DMS53 (cell line): ENCODE measurements around the gene R3HDM2.
A peak's percentile ranks its signal among the peaks of the same experiment; 100 is the strongest.

Source experiments
- DNase-seq: peaks from one replicate; lab custom pipeline; 2025; lab: John Stamatoyannopoulos, UW

Gene R3HDM2

GRCh38 chr12:57229046-57229633, 201.7 kb downstream of the R3HDM2 start:
- peak; percentile 59 for DNase-seq

- DNase-seq: peak; percentile 70
These were observed 203.3 kb downstream of the R3HDM2 start for GRCh38 chr12:57227315-57228115.

DNA sequence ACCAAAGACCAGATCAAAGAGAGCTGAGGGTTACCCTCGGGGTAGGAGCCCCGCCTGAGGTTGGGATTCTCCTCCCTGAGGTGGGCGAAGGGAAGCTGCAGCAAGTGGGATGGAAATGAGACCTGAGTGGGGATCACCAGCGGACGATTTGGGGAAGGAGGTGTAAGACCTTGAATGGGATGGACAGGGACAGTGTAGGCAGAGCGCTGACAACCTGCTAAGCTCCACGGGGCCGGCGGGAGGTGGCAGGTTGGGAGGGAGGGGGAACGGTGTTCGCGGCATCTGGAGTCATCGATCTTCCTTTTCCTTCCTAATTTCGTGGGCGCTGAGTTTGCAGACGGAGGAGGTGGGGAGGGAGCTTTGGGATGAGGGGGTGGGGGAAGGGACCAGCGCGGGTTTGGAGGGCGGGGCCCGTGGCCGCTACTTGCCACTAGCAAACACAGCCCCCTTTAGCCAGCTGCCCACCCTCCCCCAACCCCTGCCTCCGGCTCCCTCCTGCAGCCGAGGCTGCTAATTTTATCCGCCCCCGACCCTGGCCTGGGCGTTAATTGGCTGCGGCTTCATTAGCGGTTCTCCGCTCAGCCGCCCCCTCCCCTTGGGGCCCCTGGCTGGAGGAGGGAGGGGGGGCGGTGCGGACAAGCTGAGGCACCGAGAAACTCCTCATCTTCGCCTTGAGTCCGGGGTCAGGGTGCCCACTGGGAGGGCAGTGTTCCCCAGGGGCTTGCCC, 204.1 kb downstream of the R3HDM2 start:
- no peak for DNase-seq

- no peak for DNase-seq
These were observed 205.1 kb downstream of the R3HDM2 start for GRCh38 chr12:57225680-57226210.

DNA sequence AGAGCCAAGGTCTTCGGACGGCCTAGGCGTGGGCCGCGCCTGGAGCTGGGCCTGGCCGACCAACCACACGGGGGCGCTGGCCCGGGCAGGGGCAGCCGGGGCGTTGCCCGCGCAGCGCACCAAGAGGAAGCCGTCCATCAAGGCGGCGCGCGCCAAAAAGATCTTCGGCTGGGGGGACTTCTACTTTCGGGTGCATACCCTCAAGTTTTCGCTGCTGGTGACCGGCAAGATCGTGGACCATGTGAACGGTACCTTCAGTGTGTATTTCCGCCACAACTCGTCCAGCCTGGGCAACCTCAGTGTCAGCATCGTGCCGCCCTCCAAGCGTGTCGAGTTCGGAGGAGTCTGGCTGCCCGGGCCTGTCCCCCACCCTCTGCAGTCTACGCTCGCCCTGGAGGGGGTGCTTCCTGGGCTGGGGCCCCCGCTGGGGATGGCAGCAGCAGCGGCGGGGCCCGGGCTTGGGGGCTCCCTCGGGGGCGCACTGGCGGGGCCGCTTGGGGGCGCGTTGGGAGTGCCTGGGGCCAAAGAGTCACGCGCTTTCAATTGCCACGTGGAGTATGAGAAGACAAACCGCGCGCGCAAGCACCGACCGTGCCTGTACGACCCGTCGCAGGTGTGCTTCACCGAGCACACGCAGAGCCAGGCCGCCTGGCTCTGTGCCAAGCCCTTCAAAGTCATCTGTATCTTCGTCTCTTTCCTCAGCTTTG, 205.7 kb downstream of the R3HDM2 start:
- DNase-seq: peak; percentile 77

DNA sequence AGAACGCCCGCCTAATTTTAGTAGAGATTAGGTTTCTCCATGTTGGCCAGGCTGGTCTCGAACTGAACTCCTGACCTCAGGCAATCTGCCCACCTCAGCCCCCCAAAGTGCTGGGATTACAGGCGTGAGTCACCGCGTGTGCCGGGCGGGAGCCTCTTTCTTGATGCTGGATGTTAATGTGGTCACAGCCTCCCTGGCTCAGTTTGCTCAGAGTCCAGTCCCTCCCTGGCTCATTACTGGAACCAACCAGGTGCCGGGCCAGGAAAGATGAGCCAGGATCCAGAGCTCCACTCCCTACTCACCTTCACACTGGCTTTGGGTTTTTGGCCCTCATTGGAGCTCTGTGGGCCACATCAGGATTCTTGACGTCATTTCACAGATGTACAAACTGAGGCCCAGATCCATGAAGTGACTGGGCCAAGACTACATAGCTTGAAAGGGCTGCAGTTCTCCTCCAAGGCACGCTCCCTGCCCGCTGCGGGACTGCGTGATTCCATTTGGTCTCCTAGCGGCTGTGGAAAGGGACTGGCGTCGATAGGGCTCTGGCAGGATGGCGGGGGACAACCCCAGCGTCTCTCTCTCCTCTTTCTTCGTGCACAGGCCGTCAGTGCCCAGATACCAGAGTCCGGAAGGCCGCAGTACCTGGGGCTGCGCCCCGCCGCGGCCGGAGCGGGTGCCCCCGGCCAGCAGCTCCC, 206.4 kb downstream of the R3HDM2 start:
- no peak for DNase-seq

- DNase-seq: no peak
These were observed 207.4 kb downstream of the R3HDM2 start for GRCh38 chr12:57223191-57224165.

DNA sequence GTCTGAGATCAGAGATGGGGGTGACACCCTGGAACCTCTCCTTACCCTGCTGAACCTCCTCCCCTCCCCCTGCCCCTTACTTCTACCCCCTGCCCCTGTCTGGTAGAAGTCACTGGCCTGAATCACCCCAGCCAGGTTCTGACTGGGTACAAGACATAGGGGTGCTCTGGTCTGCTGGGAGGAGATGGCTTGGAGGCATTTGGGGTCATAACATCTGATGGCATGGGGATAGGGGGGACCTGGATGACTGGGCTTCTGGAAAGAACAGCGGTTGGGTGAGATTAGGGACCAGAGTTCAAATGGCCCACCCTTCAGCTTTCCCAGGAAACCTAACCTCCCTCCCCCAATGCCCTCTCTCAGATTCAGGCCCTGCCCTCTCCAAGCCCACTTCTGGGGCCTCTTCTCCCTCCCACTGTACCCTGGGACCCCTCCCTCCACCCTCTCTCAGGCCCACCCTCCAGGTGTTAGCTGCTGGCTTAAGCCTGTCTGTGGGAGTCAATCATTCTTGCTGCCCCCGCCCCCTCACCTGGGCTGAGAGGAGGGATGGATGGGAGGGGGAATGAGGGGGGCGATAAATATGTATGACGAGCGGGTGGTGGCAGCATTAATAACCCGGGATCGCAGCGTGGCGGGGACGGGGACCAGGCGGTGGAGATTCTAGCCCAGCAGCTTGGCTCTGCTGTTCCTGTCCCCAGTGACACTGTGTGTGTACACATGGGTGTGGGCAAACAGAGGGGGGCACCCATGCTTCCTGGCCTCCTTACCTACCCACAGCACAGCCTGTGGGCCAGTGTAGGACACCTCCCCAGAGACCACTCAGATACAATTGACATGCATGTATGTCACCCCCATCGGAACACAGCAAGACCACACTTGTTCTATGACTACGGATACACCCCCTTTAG, 208.3 kb downstream of the R3HDM2 start:
- DNase-seq: no peak

GRCh38 chr12:57221169-57221917, 209.5 kb downstream of the R3HDM2 start:
- DNase-seq: no peak

DNA sequence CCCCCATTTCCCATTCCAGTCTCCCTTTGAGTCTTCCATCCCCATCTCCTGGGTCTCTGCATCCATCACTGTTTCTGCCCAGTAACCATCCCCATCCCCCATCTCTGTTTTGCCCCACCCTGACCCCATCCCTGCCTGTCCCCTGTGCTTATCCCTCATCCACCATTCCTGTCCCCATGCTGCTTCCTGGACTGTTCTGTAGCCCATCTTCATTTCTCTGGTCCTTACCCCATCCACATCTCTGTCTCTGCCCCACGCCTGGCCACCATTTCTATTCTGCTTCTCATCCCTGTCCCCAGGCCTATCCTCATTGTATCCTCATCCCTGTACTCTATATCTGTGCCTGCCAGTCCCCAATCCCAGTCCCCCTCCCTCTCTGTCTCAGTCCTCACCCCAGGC, 210.1 kb downstream of the R3HDM2 start:
- DNase-seq: no peak

- no peak for DNase-seq
These were observed 210.7 kb downstream of the R3HDM2 start for GRCh38 chr12:57219993-57220754.

DNA sequence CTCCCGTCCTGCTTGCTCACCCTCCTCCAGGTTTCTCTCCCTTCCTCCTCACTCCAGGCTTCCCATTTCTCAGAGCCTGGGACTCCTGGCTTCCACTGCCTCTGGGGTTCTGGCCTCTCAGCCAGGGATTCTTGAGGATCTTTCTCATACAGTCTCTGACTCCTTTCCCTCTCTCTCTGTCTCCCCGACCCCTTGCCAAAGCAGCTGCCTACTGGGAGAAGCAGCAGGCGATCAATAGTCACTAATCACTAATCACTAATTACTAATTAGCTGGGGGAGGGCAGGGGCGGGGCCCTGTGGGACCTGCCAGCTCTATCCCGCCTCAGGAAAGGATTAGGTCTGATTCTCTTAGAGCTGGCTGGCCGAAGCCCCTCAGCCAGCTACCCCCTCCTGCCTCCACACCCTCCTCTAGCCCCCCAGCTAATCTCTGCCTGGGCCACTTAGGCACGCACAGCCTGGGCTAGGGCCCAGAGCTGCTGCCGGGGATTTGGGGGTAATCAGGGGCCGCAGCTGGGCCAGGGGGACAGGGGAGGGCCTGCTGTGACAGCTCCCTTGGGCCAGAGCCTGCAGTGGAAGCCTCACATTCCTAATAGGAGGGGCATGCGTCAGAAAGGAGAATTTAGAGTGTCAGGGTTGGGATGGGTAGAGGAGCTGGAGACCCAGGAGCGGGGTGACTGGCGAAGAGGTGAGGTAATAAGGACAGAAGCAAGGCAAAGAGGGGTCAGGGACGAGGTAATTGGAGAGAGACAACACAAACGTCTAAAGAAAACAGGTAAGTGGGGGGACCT, 211.4 kb downstream of the R3HDM2 start:
- no peak for DNase-seq

DNA sequence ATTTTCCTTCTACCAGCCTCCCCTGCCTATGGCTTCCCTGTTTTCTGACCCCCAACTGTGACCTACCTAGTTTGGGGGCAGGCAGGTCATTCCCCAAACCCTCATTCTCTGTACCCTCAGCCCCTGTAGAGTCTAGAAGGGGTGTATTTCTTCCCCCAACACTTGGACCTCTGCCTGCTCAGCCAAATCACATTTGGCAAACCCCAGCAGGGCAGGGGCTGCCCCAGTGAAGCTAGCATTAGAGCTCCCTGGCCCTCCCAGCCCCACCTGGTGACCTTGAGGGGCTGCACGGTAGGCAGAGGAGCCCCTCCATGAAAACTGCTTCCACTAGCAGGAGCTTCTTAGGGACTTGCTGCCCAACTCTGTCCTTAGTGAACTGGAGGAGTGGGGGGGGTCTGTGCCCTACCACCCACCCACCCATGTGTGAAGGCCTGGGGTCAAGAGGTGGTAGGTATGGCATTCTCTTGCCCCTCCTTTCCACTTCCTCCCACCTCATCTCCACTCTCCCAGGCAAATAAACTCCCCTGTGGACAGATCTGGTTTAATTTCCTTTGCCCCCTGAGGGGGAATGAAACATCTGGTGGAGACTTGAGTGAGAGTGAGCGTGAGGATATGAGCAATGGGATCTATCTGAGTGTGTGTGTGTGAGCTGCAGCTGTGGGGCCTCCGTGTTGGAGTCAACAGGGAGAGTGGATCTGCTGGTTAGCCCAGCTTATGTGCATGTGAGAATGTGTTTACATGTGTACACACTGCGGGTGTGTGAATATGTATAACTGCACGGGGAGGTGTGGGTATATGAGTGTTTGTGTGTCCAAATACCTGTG, 212.6 kb downstream of the R3HDM2 start:
- peak; percentile 51 for DNase-seq

DNA sequence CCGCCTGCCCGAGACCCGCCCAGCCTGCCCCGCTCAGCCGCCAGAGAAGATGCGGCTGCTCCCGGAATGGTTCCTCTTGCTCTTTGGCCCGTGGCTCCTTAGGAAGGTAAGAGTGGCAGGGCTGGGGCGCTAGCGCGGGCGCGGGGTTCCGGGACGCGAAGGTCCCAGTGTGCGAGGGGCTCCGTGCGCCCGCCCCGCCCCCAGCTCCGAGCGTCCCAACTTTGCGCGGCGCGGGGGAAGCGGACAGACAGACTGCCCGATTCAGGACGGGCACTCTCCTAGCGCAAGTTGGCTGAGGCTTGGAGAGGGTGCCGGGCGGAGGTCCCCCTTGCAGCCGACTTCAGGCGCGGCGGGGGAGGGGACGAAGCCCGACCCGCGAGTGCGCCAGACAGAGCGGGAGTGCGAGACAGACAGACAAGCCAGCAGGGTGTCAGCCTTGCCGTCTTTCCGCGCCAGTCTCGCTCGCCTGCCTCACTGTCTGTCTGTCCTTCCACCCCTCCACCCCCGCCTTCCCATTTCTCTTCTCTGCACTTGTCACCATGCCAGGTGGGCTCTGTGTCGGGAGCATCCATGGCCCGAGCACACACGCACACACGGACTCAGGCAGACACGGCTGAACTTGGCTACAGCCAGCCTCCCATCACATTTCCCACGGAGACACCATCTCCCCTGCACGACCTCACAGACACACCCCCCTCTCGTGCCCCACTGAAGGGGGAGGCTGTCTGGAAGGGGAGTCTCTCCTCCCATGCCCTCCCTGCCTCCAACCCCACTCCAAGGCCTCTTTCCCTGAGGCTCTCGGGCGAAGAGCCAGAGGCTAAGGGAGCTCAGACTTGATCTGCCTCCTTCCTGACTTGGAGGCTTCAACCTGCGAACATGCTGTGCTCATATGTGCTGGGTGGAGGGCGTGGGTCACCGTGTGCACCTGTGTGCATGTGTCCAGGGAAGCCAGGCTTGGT, 213.6 kb downstream of the R3HDM2 start:
- peak; percentile 66 for DNase-seq
